ENCODE results near the gene ZNF407.

The ZNF407 gene

GRCh38 chr18:75048776-75049454, 451.2 kb downstream of the ZNF407 start:
- no peaks in the 10 kb centered on the region for H3K27me3 Mint-ChIP-seq (ENCODE audit: low read depth)
- H3K4me3 Mint-ChIP-seq, result no peak overlapping the region
- H3K9me3 Mint-ChIP-seq, result no peaks in the 10 kb centered on the region
- H3K27ac Mint-ChIP-seq, result no peak overlapping the region
- no peaks in the 10 kb centered on the region for H3K4me1 Mint-ChIP-seq (ENCODE audit: low read depth)
- DNase-seq (ENCODE audit: low spot score), result no peak
- no peaks in the 10 kb centered on the region for H3K36me3 Mint-ChIP-seq (ENCODE audit: low read depth)

- H3K27ac Mint-ChIP-seq, result no peak overlapping the region
- H3K4me3 Mint-ChIP-seq, result no peak overlapping the region
- H3K4me1 Mint-ChIP-seq (ENCODE audit: low read depth), result no peaks in the 10 kb centered on the region
- DNase-seq (ENCODE audit: low spot score), result no peak
- no peaks in the 10 kb centered on the region for H3K9me3 Mint-ChIP-seq
- H3K27me3 Mint-ChIP-seq (ENCODE audit: low read depth), result no peaks in the 10 kb centered on the region
- H3K36me3 Mint-ChIP-seq (ENCODE audit: low read depth), result no peaks in the 10 kb centered on the region
These were observed 451.8 kb downstream of the ZNF407 start for GRCh38 chr18:75049455-75049789.

GRCh38 chr18:75051757-75052156, 454.1 kb downstream of the ZNF407 start:
- Mint-ChIP-seq H3K27ac (no peak overlapping the region), H3K4me1 (ENCODE audit: low read depth) (no peaks in the 10 kb centered on the region), H3K27me3 (ENCODE audit: low read depth) (no peaks in the 10 kb centered on the region), H3K9me3 (no peaks in the 10 kb centered on the region), H3K36me3 (ENCODE audit: low read depth) (no peaks in the 10 kb centered on the region), H3K4me3 (no peak overlapping the region)
- DNase-seq (ENCODE audit: low spot score), result no peak

GRCh38 chr18:75052475-75052874, 454.8 kb downstream of the ZNF407 start:
- no peak for DNase-seq (ENCODE audit: low spot score)
- Mint-ChIP-seq H3K9me3 (no peaks in the 10 kb centered on the region), H3K36me3 (ENCODE audit: low read depth) (no peaks in the 10 kb centered on the region), H3K27me3 (ENCODE audit: low read depth) (no peaks in the 10 kb centered on the region), H3K4me3 (no peak overlapping the region), H3K27ac (no peak overlapping the region), H3K4me1 (ENCODE audit: low read depth) (no peaks in the 10 kb centered on the region)

- no peaks in the 10 kb centered on the region for H3K4me1 Mint-ChIP-seq (ENCODE audit: low read depth)
- no peak overlapping the region for H3K4me3 Mint-ChIP-seq
- H3K27me3 Mint-ChIP-seq (ENCODE audit: low read depth), result no peaks in the 10 kb centered on the region
- H3K36me3 Mint-ChIP-seq (ENCODE audit: low read depth), result no peaks in the 10 kb centered on the region
- no peak overlapping the region for H3K27ac Mint-ChIP-seq
- H3K9me3 Mint-ChIP-seq, result no peaks in the 10 kb centered on the region
- no peak for DNase-seq (ENCODE audit: low spot score)
These were observed 455.5 kb downstream of the ZNF407 start for GRCh38 chr18:75053028-75053629.

- H3K9me3 Mint-ChIP-seq, result no peaks in the 10 kb centered on the region
- DNase-seq (ENCODE audit: low spot score), result no peak
- H3K36me3 Mint-ChIP-seq (ENCODE audit: low read depth), result no peaks in the 10 kb centered on the region
- no peaks in the 10 kb centered on the region for H3K27me3 Mint-ChIP-seq (ENCODE audit: low read depth)
- no peak overlapping the region for H3K27ac Mint-ChIP-seq
- no peak overlapping the region for H3K4me3 Mint-ChIP-seq
- no peaks in the 10 kb centered on the region for H3K4me1 Mint-ChIP-seq (ENCODE audit: low read depth)
These were observed 456.4 kb downstream of the ZNF407 start for GRCh38 chr18:75054046-75054445.

GRCh38 chr18:75054611-75055010, 456.9 kb downstream of the ZNF407 start:
- Mint-ChIP-seq H3K4me3 (no peak overlapping the region), H3K4me1 (ENCODE audit: low read depth) (no peaks in the 10 kb centered on the region), H3K27ac (no peak overlapping the region), H3K9me3 (no peaks in the 10 kb centered on the region), H3K27me3 (ENCODE audit: low read depth) (no peaks in the 10 kb centered on the region), H3K36me3 (ENCODE audit: low read depth) (no peaks in the 10 kb centered on the region)
- no peak for DNase-seq (ENCODE audit: low spot score)

- no peaks in the 10 kb centered on the region for H3K27me3 Mint-ChIP-seq (ENCODE audit: low read depth)
- no peaks in the 10 kb centered on the region for H3K4me1 Mint-ChIP-seq (ENCODE audit: low read depth)
- no peaks in the 10 kb centered on the region for H3K9me3 Mint-ChIP-seq
- DNase-seq (ENCODE audit: low spot score), result no peak
- H3K27ac Mint-ChIP-seq, result no peak overlapping the region
- no peaks in the 10 kb centered on the region for H3K36me3 Mint-ChIP-seq (ENCODE audit: low read depth)
- no peak overlapping the region for H3K4me3 Mint-ChIP-seq
These were observed 459.7 kb downstream of the ZNF407 start for GRCh38 chr18:75057169-75057960.

- H3K27ac Mint-ChIP-seq, result no peak overlapping the region
- no peaks in the 10 kb centered on the region for H3K4me1 Mint-ChIP-seq (ENCODE audit: low read depth)
- H3K9me3 Mint-ChIP-seq, result no peaks in the 10 kb centered on the region
These were observed 462.5 kb downstream of the ZNF407 start for GRCh38 chr18:75060185-75060584.

GRCh38 chr18:75062297-75062886, 464.7 kb downstream of the ZNF407 start:
- Mint-ChIP-seq H3K27ac (no peak overlapping the region), H3K4me3 (no peak overlapping the region), H3K9me3 (no peaks in the 10 kb centered on the region), H3K4me1 (ENCODE audit: low read depth) (no peaks in the 10 kb centered on the region), H3K36me3 (ENCODE audit: low read depth) (peaks cover 4% of the 10 kb centered on the region), H3K27me3 (ENCODE audit: low read depth) (no peaks in the 10 kb centered on the region)
- DNase-seq (ENCODE audit: low spot score), result no peak

More at GRCh38 chr18:75060185-75060584, 462.5 kb downstream of the ZNF407 start:
- Mint-ChIP-seq H3K4me3 (no peak overlapping the region), H3K27me3 (ENCODE audit: low read depth) (no peaks in the 10 kb centered on the region), H3K36me3 (ENCODE audit: low read depth) (peaks cover 3% of the 10 kb centered on the region)
- no peak for DNase-seq (ENCODE audit: low spot score)

GRCh38 chr18:75063196-75063595, 465.5 kb downstream of the ZNF407 start:
- DNase-seq (ENCODE audit: low spot score), result no peak
- H3K36me3 Mint-ChIP-seq (ENCODE audit: low read depth), result peaks cover 4% of the 10 kb centered on the region
- H3K27me3 Mint-ChIP-seq (ENCODE audit: low read depth), result no peaks in the 10 kb centered on the region
- no peaks in the 10 kb centered on the region for H3K9me3 Mint-ChIP-seq
- H3K4me3 Mint-ChIP-seq, result no peak overlapping the region
- H3K27ac Mint-ChIP-seq, result no peak overlapping the region
- H3K4me1 Mint-ChIP-seq (ENCODE audit: low read depth), result no peaks in the 10 kb centered on the region

- H3K27me3 Mint-ChIP-seq (ENCODE audit: low read depth), result no peaks in the 10 kb centered on the region
- H3K27ac Mint-ChIP-seq, result no peak overlapping the region
- no peak overlapping the region for H3K4me3 Mint-ChIP-seq
- H3K4me1 Mint-ChIP-seq (ENCODE audit: low read depth), result no peaks in the 10 kb centered on the region
- H3K36me3 Mint-ChIP-seq (ENCODE audit: low read depth), result peaks cover 4% of the 10 kb centered on the region
- DNase-seq (ENCODE audit: low spot score), result no peak
- no peaks in the 10 kb centered on the region for H3K9me3 Mint-ChIP-seq
These were observed 466.2 kb downstream of the ZNF407 start for GRCh38 chr18:75063615-75064512.

GRCh38 chr18:75064513-75064905, 466.8 kb downstream of the ZNF407 start:
- peaks cover under 1% of the 10 kb centered on the region for H3K4me1 Mint-ChIP-seq (ENCODE audit: low read depth)
- H3K27ac Mint-ChIP-seq, result no peak overlapping the region
- H3K4me3 Mint-ChIP-seq, result no peak overlapping the region
- no peaks in the 10 kb centered on the region for H3K27me3 Mint-ChIP-seq (ENCODE audit: low read depth)
- no peak for DNase-seq (ENCODE audit: low spot score)
- H3K9me3 Mint-ChIP-seq, result no peaks in the 10 kb centered on the region
- H3K36me3 Mint-ChIP-seq (ENCODE audit: low read depth), result peaks cover 4% of the 10 kb centered on the region

All from T-helper 2 cell treated with Interferon-gamma antibody and Interleukin-4, amounts not matched to agents 5 μg/mL and 100 μg/mL, for 36 hours (primary cell).